Calu3 (cell line): ENCODE results near the gene MSANTD3. TPM values are rescaled to one million over a fixed set of nuclear protein-coding genes. Genes with fewer than 3 reads are reported as not detected.

Experiments used
- BruUV-seq: library from RNA; stranded (reverse); fragments of 400-500 nt; replicated peaks from 2 replicates; lab custom pipeline; 2021; lab: Mats Ljungman, UMichigan
- CTCF ChIA-PET: fragments of 300-600 bp; sonication (Branson Sonifier 250); formaldehyde crosslinking; loops from one replicate; lab custom pipeline; 2022; ENCODE audit warnings: antibody characterized with exemption; lab: Charles Lee
- DNase-seq: peaks from one replicate; pipeline ENCODE4 v3.0.0; 2022
- H3K27ac Mint-ChIP-seq: one replicate; pipeline ENCODE4 v1.8.0; 2022; ENCODE audit warnings: mixed read lengths; ENCODE audit not compliant: unreplicated experiment
- H3K27me3 Mint-ChIP-seq: one replicate; pipeline ENCODE4 v1.8.0; 2022; ENCODE audit warnings: mixed read lengths; ENCODE audit not compliant: unreplicated experiment
- H3K36me3 Mint-ChIP-seq: one replicate; pipeline ENCODE4 v1.8.0; 2022; ENCODE audit warnings: mild to moderate bottlenecking, moderate library complexity, mixed read lengths; ENCODE audit not compliant: insufficient read depth, unreplicated experiment
- H3K4me1 Mint-ChIP-seq: one replicate; pipeline ENCODE4 v1.8.0; 2022; ENCODE audit warnings: mild to moderate bottlenecking, low read depth, mixed read lengths; ENCODE audit not compliant: unreplicated experiment
- H3K4me3 Mint-ChIP-seq: one replicate; pipeline ENCODE4 v1.8.0; 2022; ENCODE audit warnings: mild to moderate bottlenecking, low read depth, moderate library complexity, mixed read lengths; ENCODE audit not compliant: unreplicated experiment
- H3K9me3 Mint-ChIP-seq: one replicate; pipeline ENCODE4 v1.8.0; 2022; ENCODE audit warnings: low read depth, mixed read lengths; ENCODE audit not compliant: unreplicated experiment
- intact Hi-C: fragments of 100-400 bp; cut with micrococcal nuclease; formaldehyde crosslinking; loops from one replicate; pipeline ENCODE4 v1.10.0; 2022; ENCODE audit not compliant: unreplicated experiment
- total RNA-seq: library from RNA; stranded (reverse); gene quantifications from 2 replicates; pipeline ENCODE4 v1.2.3, GENCODE V29; 2022
- TF ChIP-seq, protein P1 (sequence below): fragments of 200-600 bp; IDR thresholded peaks from one replicate; pipeline ENCODE4 v1.8.0; 2022; ENCODE audit warnings: antibody characterized with exemption; ENCODE audit not compliant: unreplicated experiment

MSANTD3 gene
- total RNA-seq, 1 experiment from 2014 or later, result 23.5 TPM

DNA sequence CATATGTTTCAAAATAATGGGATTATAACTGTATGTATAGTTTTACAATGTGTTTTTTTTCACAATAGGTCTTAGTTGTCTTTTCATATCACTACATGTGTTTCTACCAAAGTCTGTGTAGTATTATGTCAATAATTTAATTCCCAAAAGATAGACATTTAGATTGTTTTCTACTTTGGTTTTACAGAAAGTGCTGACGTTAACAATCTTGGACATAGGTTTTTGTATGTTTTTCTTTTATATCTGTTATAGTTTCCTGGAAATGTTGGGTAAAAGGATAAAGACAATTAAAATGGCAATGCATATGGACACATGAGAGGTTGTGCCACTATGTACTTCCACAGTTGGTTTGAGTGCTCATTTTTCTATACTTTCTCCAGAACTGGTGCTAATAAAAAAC lies 61.2 kb downstream of the MSANTD3 start:
- intact Hi-C loops, result no loop called here
- CTCF ChIA-PET, result no interaction called here

DNA sequence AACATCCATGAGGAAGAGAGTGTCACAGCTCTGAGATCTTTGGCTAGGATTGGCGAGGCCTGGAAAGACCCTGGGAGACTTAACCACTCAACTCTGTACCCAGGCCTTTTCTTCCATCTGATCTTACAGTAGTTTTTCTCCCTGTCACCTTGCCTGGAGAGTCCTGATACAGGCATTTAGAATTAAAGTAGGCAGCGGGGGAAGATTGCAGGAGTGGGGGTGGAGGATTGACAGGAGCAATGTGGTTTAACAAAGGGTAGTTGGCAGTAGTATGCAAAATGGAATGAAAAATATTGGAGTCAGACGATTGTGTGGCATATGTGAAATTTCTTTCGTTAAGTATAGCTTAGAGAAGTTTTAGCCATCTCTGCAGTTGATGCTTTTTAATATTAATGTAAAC lies 62.9 kb downstream of the MSANTD3 start:
- CTCF ChIA-PET, result no interaction called here
- DNase-seq, result no peak
- H3K27ac Mint-ChIP-seq, result no peak overlapping the region
- H3K4me3 Mint-ChIP-seq, result no peak overlapping the region
- intact Hi-C loops, result no loop called here
- TF ChIP-seq, protein P1, sequence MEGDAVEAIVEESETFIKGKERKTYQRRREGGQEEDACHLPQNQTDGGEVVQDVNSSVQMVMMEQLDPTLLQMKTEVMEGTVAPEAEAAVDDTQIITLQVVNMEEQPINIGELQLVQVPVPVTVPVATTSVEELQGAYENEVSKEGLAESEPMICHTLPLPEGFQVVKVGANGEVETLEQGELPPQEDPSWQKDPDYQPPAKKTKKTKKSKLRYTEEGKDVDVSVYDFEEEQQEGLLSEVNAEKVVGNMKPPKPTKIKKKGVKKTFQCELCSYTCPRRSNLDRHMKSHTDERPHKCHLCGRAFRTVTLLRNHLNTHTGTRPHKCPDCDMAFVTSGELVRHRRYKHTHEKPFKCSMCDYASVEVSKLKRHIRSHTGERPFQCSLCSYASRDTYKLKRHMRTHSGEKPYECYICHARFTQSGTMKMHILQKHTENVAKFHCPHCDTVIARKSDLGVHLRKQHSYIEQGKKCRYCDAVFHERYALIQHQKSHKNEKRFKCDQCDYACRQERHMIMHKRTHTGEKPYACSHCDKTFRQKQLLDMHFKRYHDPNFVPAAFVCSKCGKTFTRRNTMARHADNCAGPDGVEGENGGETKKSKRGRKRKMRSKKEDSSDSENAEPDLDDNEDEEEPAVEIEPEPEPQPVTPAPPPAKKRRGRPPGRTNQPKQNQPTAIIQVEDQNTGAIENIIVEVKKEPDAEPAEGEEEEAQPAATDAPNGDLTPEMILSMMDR, result no peak
- H3K27me3 Mint-ChIP-seq, result no peaks in the 10 kb centered on the region
- H3K4me1 Mint-ChIP-seq, result no peaks in the 10 kb centered on the region
- no peaks in the 10 kb centered on the region for H3K36me3 Mint-ChIP-seq
- H3K9me3 Mint-ChIP-seq, result no peaks in the 10 kb centered on the region
- no TSS peak for BruUV-seq

More for the DNA sequence above, 61.2 kb downstream of the MSANTD3 start:
- no peaks in the 10 kb centered on the region for H3K36me3 Mint-ChIP-seq
- H3K27me3 Mint-ChIP-seq, result no peaks in the 10 kb centered on the region
- H3K27ac Mint-ChIP-seq, result no peak overlapping the region
- BruUV-seq, result no TSS peak
- no peak overlapping the region for H3K4me3 Mint-ChIP-seq
- H3K9me3 Mint-ChIP-seq, result no peaks in the 10 kb centered on the region
- H3K4me1 Mint-ChIP-seq, result no peaks in the 10 kb centered on the region
- no peak for DNase-seq
- TF ChIP-seq, protein P1, result no peak

DNA sequence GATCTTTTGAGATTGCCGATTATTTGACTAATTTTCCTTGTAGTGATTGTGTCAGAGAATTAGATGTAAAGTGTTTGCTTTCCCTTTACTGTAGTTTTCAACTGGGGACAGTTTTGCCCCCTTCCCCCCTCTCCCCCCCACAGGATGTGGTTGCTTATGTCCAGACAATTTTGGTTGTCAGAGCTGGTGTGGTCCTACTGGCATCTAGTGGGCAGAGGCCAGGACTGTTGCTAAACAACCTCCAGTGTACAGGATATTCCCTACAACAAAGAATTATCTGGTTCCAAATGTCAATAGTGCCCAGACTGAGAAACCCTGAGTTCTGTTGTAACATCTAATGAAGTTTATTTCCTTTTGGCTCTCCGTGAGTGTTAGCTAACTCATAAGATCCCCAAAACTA lies 66.0 kb downstream of the MSANTD3 start:
- no peak overlapping the region for H3K4me3 Mint-ChIP-seq
- H3K27ac Mint-ChIP-seq, result no peak overlapping the region
- H3K27me3 Mint-ChIP-seq, result no peaks in the 10 kb centered on the region
- H3K4me1 Mint-ChIP-seq, result no peaks in the 10 kb centered on the region
- CTCF ChIA-PET, result no interaction called here
- no peaks in the 10 kb centered on the region for H3K9me3 Mint-ChIP-seq
- no peak for DNase-seq
- no TSS peak for BruUV-seq
- TF ChIP-seq, protein P1, result no peak
- intact Hi-C loops, result no loop called here
- H3K36me3 Mint-ChIP-seq, result no peaks in the 10 kb centered on the region

GRCh38 chr9:100498592-100498991 lies 71.6 kb downstream of the MSANTD3 start:
- CTCF ChIA-PET, result no interaction called here
- BruUV-seq, result no TSS peak
- intact Hi-C loops, result no loop called here
- no peaks in the 10 kb centered on the region for H3K36me3 Mint-ChIP-seq
- H3K4me3 Mint-ChIP-seq, result no peak overlapping the region
- H3K27ac Mint-ChIP-seq, result no peak overlapping the region
- DNase-seq, result no peak
- no peaks in the 10 kb centered on the region for H3K9me3 Mint-ChIP-seq
- no peaks in the 10 kb centered on the region for H3K27me3 Mint-ChIP-seq
- TF ChIP-seq, protein P1, result no peak
- H3K4me1 Mint-ChIP-seq, result no peaks in the 10 kb centered on the region
